GM04503 (cell line): ENCODE measurements around the gene CTTN.

Source experiments
- DNase-seq: peaks from one replicate; pipeline ENCODE4 v3.0.0-alpha.2; 2012; ENCODE audit warnings: low read depth

CTTN gene

GRCh38 chr11:70397983-70398833, at the start of gene CTTN:
Gene CTTN (plus strand): TSS chr11:70398529. CDS start chr11:70407298, 8,769 bp downstream.
- DNase-seq = no peak

- DNase-seq = no peak
Measured at GRCh38 chr11:70348608-70349007, 49.7 kb upstream of the CTTN start.

- DNase-seq = no peak
Measured at GRCh38 chr11:70351646-70352045, 46.7 kb upstream of the CTTN start.

GRCh38 chr11:70352100-70352499, 46.2 kb upstream of the CTTN start:
- DNase-seq = no peak

GRCh38 chr11:70352601-70353000, 45.7 kb upstream of the CTTN start:
- DNase-seq = no peak

- DNase-seq = no peak
Measured at GRCh38 chr11:70353329-70353728, 45.0 kb upstream of the CTTN start.

- DNase-seq = no peak
Measured at GRCh38 chr11:70353900-70354568, 44.3 kb upstream of the CTTN start.

GRCh38 chr11:70354629-70355028, 43.7 kb upstream of the CTTN start:
- no peak for DNase-seq

GRCh38 chr11:70358753-70359152, 39.6 kb upstream of the CTTN start:
- no peak for DNase-seq

- DNase-seq = no peak
Measured at GRCh38 chr11:70359451-70360205, 38.7 kb upstream of the CTTN start.

- no peak for DNase-seq
Measured at GRCh38 chr11:70360211-70360610, 38.1 kb upstream of the CTTN start.

GRCh38 chr11:70364178-70364577, 34.2 kb upstream of the CTTN start:
- DNase-seq = no peak

- no peak for DNase-seq
Measured at GRCh38 chr11:70364745-70365543, 33.4 kb upstream of the CTTN start.

- no peak for DNase-seq
Measured at GRCh38 chr11:70365544-70365927, 32.8 kb upstream of the CTTN start.

GRCh38 chr11:70367071-70367470, 31.3 kb upstream of the CTTN start:
- no peak for DNase-seq

GRCh38 chr11:70368961-70369360, 29.4 kb upstream of the CTTN start:
- no peak for DNase-seq

GRCh38 chr11:70371241-70371640, 27.1 kb upstream of the CTTN start:
- no peak for DNase-seq

- no peak for DNase-seq
Measured at GRCh38 chr11:70372076-70372475, 26.3 kb upstream of the CTTN start.

GRCh38 chr11:70376621-70377020, 21.7 kb upstream of the CTTN start:
- DNase-seq = no peak

GRCh38 chr11:70377645-70378044, 20.7 kb upstream of the CTTN start:
- no peak for DNase-seq

GRCh38 chr11:70378506-70379134, 19.7 kb upstream of the CTTN start:
- DNase-seq = no peak
